ENCODE data around the gene DPP9.

DPP9 gene

DNA sequence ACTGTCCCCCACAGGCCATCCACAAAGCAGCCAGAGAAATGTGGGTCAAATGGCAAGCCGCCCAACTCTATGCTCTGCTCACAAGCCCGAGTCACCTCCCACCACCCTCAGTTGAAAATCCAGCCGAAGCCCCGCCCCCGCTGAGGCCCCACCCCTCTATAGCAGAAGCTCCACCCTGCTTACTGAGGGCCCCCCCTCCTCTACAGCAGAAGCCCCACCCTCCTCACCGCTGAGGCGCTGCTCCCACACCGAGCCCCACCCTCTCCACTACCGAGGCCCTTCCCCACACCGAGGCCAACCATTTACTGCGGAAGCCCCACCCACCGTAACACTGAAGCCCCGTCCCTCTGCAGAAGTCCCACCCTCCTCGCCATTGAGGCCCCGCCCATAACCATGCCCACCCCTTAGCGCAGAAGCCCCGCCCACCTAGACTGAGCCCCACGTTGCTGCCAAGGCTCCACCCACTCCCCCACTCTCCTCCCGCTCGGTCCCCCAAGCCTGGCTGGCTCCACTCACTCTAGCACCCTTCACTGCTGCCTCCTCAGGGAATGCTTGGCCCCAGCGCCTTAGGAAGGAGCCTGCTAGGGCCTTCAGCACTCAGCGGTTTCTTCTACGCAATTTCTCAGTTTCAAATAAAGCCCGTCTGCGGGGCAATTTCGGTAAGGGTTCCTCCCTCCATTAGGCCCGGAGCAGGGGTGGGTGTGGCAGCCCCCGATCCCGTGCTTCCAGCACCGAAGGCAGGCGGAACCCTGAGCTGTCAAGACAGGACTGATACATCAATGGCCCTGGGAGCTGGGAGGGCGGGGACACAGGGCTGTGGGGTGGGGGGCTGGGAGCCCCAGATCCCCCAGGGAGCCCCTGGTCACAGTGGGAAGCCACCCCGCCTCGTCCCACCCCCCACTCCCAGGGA is 44.5 kb downstream of the DPP9 start:
- FAIRE-seq: no peak
- no peak for DNase-seq (ENCODE audit: insufficient read length, low spot score)
- TF ChIP-seq, protein P1, sequence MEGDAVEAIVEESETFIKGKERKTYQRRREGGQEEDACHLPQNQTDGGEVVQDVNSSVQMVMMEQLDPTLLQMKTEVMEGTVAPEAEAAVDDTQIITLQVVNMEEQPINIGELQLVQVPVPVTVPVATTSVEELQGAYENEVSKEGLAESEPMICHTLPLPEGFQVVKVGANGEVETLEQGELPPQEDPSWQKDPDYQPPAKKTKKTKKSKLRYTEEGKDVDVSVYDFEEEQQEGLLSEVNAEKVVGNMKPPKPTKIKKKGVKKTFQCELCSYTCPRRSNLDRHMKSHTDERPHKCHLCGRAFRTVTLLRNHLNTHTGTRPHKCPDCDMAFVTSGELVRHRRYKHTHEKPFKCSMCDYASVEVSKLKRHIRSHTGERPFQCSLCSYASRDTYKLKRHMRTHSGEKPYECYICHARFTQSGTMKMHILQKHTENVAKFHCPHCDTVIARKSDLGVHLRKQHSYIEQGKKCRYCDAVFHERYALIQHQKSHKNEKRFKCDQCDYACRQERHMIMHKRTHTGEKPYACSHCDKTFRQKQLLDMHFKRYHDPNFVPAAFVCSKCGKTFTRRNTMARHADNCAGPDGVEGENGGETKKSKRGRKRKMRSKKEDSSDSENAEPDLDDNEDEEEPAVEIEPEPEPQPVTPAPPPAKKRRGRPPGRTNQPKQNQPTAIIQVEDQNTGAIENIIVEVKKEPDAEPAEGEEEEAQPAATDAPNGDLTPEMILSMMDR (IDR thresholded peaks at IDR 0.05; ENCODE audit: insufficient read depth, missing control alignments): no peak

DNA sequence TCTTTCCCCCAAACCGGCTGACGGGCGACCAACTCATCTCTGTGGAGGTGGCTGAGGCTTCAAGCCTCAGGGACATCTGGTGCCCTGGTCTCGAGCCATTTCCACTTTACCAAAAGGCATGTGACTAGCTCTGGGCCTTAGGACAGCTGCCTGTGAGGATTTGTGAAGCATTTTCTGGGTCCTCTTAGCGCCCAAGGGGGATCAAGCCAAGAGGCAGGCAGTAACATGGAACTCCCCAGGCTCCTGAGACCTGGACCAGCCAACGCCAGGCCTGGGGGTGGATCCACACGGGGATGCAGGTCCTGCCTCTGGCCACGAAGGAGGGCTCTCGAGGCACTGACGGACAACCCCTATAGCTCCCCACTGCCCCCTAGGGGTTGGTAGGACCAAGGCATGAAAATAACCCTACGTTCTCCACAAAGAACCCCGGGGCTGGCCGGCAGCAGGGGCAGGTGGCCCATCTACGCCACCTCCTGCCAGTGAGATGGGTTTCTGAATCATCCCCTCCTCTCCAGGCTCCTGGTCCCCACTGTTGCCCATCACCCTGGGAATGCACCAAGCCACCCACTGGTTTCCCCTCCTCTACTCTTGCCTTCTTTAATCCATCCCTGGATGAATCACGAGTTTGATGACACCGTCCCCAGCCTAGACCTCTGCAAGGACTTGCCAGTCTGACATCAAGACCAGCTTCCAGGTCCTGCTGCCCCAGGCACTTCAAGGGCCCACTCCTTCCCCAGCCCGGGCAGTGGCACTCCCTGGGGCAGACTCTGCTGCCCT is 46.5 kb downstream of the DPP9 start:
- DNase-seq (ENCODE audit: insufficient read length, low spot score) (no peak), FAIRE-seq (no peak)

DNA sequence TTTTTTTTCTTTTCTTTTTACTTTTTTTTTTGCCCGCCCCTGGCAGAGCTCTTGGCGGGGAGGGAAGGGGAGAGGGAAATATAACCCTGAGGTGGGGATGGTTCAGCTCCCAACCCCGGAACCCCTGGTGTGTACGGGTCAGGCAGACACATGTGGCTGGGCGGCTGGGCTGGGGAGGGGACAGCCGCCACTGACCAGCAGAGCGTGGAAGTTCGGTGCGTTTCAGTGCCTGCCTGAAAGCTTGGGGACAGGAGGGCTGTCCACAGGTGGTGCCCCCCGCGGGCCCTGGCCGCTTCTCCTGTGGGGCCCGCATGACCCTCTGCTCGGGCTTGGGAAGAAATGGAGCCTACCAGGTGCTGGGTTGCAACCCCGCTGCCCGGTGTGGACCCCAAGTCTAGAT is 48.3 kb downstream of the DPP9 start:
- FAIRE-seq (no peak), DNase-seq (ENCODE audit: insufficient read length, low spot score) (no peak)
- TF ChIP-seq, protein P1 (IDR thresholded peaks at IDR 0.05; ENCODE audit: insufficient read depth, missing control alignments): no peak

More for the DNA sequence above, 46.5 kb downstream of the DPP9 start:
- TF ChIP-seq, protein P1 (IDR thresholded peaks at IDR 0.05; ENCODE audit: insufficient read depth, missing control alignments): peak; percentile 53

DNA sequence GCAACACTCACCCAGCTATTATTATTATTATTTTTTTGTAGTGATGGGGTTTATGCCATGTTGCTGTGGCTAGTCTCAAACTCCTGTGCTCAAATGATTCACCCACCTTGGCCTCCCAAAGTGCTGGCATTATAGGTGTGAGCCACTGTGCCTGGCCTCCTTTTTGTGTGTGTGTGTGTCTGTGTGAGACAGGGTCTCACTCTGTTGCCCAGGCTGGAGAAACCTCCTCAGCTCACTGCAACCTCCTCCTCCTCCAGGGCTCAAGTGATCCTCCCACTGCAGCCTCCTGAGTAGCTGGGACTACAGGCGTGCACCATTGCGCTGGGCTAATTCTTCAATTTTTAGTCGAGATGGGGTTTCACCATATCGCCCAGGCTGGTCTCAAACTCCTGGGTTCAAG is 49.9 kb downstream of the DPP9 start:
- no peak for FAIRE-seq
- TF ChIP-seq, protein P1 (IDR thresholded peaks at IDR 0.05; ENCODE audit: insufficient read depth, missing control alignments): no peak
- no peak for DNase-seq (ENCODE audit: insufficient read length, low spot score)

DNA sequence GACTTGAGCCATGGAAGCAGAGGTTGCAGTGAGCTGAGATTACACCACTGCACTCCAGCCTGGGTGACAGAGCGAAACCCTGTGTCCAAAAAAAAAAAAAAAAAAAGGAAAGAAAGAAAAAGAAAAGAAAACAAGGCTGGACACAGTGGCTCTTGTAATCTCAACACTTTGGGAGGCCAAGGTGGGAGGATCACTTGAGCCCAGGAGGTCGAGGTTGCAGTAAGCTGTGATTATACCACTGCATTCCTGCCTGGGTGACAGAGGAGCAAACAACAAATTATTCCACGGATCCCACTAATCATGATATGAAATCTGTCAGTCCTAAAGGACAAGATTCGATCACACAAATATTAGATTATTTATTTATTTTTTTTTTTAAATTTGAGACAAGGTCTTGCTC is 50.4 kb downstream of the DPP9 start:
- TF ChIP-seq, protein P1 (IDR thresholded peaks at IDR 0.05; ENCODE audit: insufficient read depth, missing control alignments): no peak
- FAIRE-seq: no peak

DNA sequence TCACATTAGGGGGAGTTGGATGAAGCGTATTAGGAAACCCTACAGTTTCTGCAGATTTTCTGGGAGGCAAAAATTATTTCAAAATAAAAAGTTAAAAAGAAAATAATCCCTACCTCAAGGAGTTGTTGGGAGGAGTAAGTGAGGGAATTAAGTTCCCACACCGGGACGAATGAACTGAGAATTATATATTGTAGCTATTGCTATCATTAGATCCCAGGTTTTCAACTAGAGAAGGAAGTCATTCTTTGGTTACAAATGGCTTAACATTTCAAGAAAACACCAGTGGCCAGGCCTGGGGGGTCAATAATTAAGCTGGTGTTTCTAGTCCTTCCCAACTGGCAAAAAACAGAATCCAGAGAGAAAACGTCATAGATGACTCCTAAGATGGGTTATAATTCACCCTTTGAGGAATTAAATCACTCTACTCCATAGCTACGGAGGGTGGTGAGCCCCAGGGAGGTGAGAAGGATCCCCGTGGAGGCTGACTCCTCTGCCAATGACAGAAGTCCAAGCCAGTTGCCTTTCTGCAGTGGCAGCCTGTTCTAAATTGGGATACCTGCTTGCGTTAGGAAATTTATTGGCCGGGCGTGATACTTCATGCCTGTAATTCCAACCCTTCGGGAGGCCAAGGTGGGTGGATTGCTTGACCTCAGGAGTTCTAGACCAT is 52.3 kb downstream of the DPP9 start:
- peak; percentile 44 for FAIRE-seq
- DNase-seq (ENCODE audit: insufficient read length, low spot score): no peak
- TF ChIP-seq, protein P1 (IDR thresholded peaks at IDR 0.05; ENCODE audit: insufficient read depth, missing control alignments): no peak

More for the DNA sequence above, 50.4 kb downstream of the DPP9 start:
- no peak for DNase-seq (ENCODE audit: insufficient read length, low spot score)
